Measurements from ENCODE around the gene KAZALD1. TPM values are rescaled to one million over a fixed set of nuclear protein-coding genes. Genes with fewer than 3 reads are reported as not detected.

The KAZALD1 gene
- total RNA-seq, 1 donor from 2014 or later = 1.3 TPM

DNA sequence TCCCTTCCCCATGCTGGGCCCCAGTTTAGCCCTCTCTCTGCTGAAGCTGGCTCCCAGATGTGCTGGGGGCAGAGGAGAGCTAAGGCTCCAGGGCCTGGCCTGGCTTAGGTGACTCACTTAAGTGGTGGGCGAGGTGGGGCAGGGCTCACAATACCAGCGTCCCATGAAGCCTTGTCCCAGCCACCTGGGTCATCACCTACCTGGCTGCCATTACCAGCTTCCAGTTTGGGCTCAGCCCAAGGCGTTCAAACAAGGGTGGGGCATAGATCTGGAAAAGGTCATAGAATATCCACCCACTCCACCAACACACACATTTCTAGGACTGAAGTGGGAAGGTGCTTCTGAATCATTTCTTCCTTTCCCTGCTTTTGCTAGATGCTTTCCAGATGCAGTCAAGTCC, 8.3 kb downstream of the KAZALD1 start:
- Mint-ChIP-seq H3K4me1 (ENCODE audit: low read depth) (peaks cover 2% of the 10 kb centered on the region), H3K36me3 (ENCODE audit: insufficient read depth) (no peaks in the 10 kb centered on the region), H3K9me3 (ENCODE audit: low read depth) (no peaks in the 10 kb centered on the region), H3K27me3 (peaks cover 66% of the 10 kb centered on the region), H3K4me3 (ENCODE audit: low read depth) (no peak overlapping the region), H3K27ac (no peak overlapping the region)
- DNase-seq (ENCODE audit: low spot score, unreplicated experiment) = no peak
- TF ChIP-seq, protein P1, sequence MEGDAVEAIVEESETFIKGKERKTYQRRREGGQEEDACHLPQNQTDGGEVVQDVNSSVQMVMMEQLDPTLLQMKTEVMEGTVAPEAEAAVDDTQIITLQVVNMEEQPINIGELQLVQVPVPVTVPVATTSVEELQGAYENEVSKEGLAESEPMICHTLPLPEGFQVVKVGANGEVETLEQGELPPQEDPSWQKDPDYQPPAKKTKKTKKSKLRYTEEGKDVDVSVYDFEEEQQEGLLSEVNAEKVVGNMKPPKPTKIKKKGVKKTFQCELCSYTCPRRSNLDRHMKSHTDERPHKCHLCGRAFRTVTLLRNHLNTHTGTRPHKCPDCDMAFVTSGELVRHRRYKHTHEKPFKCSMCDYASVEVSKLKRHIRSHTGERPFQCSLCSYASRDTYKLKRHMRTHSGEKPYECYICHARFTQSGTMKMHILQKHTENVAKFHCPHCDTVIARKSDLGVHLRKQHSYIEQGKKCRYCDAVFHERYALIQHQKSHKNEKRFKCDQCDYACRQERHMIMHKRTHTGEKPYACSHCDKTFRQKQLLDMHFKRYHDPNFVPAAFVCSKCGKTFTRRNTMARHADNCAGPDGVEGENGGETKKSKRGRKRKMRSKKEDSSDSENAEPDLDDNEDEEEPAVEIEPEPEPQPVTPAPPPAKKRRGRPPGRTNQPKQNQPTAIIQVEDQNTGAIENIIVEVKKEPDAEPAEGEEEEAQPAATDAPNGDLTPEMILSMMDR (IDR thresholded peaks at IDR 0.05; ENCODE audit: unreplicated experiment) = no peak

DNA sequence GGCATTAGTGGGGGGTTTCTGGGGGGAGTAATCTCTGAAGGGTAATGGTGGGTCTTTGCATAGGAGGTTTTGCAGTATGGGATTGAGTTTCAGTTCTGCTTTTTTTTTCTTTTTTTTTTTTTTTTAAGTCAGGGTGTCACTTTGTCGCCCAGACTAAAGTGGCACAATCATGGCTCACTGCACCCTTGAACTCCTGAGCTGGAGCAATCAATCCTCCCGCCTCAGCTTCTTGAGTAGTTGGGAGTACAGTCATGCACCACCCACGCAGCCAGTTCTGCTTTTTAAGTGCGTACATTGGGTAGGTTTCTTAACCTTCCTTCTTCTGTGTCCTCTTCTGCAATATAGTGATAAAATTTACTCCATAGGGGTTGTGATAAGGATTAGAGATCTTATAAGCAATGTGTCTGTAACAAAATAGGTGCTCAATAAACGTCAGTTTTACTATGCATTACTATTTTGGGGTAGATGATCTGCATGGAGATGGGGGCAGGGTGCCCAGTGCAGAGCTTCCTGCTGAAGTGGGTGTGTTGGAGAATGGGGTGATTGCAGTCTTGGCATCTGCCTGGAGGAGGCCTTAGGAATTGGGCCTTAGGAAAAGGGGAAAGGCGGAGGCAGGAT, 9.6 kb downstream of the KAZALD1 start:
- no peak overlapping the region for H3K4me3 Mint-ChIP-seq (ENCODE audit: low read depth)
- H3K9me3 Mint-ChIP-seq (ENCODE audit: low read depth) = no peaks in the 10 kb centered on the region
- no peak overlapping the region for H3K27ac Mint-ChIP-seq
- H3K36me3 Mint-ChIP-seq (ENCODE audit: insufficient read depth) = no peaks in the 10 kb centered on the region
- no peak for DNase-seq (ENCODE audit: low spot score, unreplicated experiment)
- no peaks in the 10 kb centered on the region for H3K4me1 Mint-ChIP-seq (ENCODE audit: low read depth)
- peaks cover 66% of the 10 kb centered on the region for H3K27me3 Mint-ChIP-seq
- TF ChIP-seq, protein P1 (IDR thresholded peaks at IDR 0.05; ENCODE audit: unreplicated experiment) = no peak

DNA sequence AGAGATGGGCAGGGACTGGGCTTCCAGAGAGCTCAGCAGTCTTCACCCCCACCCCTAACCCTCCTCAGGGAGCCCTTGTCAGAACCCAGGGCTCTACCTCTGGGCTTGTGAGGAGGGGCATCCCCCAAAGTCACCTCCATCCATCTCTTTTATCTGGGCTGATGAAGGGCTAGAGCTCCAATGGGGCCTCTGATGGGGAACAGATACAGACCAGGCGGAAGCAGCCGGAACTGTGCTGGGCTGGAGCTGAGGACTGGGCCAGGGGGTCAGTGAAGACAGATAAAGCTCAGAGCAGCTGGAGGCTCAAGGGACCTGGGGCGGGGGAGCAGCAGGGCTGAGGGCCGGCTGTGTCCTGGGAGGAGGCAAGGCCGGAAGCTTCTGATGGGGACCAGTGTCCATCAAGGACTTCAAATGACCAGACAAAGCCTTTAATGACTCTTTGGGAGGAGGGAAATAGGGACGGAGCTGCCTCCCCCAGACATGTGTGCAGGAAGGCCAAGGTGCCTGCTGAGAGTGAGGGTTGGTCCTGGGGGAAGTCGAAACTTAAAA, 10.2 kb downstream of the KAZALD1 start:
- Mint-ChIP-seq H3K4me3 (ENCODE audit: low read depth) (no peak overlapping the region), H3K27me3 (peaks cover 67% of the 10 kb centered on the region)
- no peak for DNase-seq (ENCODE audit: low spot score, unreplicated experiment)

DNA sequence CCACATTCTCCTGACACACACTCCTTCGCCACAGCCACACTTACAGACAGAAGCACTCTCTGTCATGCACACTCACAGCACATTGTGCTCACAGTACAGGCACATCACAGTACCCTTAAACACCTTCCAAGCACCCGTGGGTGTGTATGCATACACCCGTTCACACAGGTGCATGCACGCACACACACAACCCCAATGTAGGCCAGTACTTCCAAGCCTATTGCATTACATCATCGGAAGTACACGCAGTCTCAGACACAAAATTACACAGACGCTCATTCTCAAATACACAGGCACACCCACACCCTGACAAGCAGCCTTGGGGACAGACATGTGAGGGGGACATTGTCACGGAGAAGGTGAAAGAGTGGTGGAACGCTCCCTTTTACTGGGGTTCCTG, 11.1 kb downstream of the KAZALD1 start:
- H3K27ac Mint-ChIP-seq = no peak overlapping the region
- no peak overlapping the region for H3K4me3 Mint-ChIP-seq (ENCODE audit: low read depth)
- H3K27me3 Mint-ChIP-seq = peaks cover 61% of the 10 kb centered on the region
- no peak for DNase-seq (ENCODE audit: low spot score, unreplicated experiment)
- no peaks in the 10 kb centered on the region for H3K4me1 Mint-ChIP-seq (ENCODE audit: low read depth)
- no peaks in the 10 kb centered on the region for H3K36me3 Mint-ChIP-seq (ENCODE audit: insufficient read depth)
- TF ChIP-seq, protein P1 (IDR thresholded peaks at IDR 0.05; ENCODE audit: unreplicated experiment) = no peak
- H3K9me3 Mint-ChIP-seq (ENCODE audit: low read depth) = no peaks in the 10 kb centered on the region

More for the DNA sequence above, 10.2 kb downstream of the KAZALD1 start:
- TF ChIP-seq, protein P1 (IDR thresholded peaks at IDR 0.05; ENCODE audit: unreplicated experiment) = no peak
- Mint-ChIP-seq H3K36me3 (ENCODE audit: insufficient read depth) (no peaks in the 10 kb centered on the region), H3K9me3 (ENCODE audit: low read depth) (no peaks in the 10 kb centered on the region), H3K27ac (no peak overlapping the region), H3K4me1 (ENCODE audit: low read depth) (no peaks in the 10 kb centered on the region)

DNA sequence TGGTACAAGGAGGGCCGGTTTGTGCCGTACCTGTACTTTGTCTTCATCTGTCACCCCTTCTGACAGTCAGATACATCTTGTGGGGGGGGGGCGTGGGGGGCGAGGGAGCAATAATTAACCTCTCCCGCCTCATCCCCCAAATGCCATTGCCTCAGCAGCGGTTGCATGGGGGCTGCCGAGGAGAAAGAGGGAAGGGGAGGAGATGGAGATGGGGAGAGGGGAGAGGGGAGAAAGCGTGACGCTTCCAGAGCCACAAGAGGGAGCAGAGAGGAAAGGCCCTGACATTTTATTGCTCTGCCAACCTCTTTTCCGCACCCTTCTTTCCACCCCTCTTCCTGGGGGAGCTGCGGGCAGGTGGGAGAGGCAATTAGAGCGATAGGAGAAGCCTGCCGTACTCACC, 11.8 kb downstream of the KAZALD1 start:
- TF ChIP-seq, protein P1 (IDR thresholded peaks at IDR 0.05; ENCODE audit: unreplicated experiment) = no peak
- H3K9me3 Mint-ChIP-seq (ENCODE audit: low read depth) = no peaks in the 10 kb centered on the region
- no peak for DNase-seq (ENCODE audit: low spot score, unreplicated experiment)

More for the DNA sequence above, 11.8 kb downstream of the KAZALD1 start:
- Mint-ChIP-seq H3K4me3 (ENCODE audit: low read depth) (no peak overlapping the region), H3K27me3 (peaks cover 66% of the 10 kb centered on the region), H3K4me1 (ENCODE audit: low read depth) (no peaks in the 10 kb centered on the region), H3K36me3 (ENCODE audit: insufficient read depth) (no peaks in the 10 kb centered on the region), H3K27ac (no peak overlapping the region)

Measured in progenitor cell of endocrine pancreas (in vitro differentiated cells).